GM06990 (cell line): ENCODE data around the gene PXMP4.

Experiments used
- DNase-seq: peaks from one replicate; pipeline ENCODE4 v3.0.0-alpha.2; 2011; ENCODE audit not compliant: insufficient read length; ENCODE audit errors: extremely low read depth
- H3K27me3 ChIP-seq: replicated peaks from 2 replicates; pipeline ENCODE4 v1.6.0; 2011; ENCODE audit warnings: low read length; ENCODE audit not compliant: control insufficient read depth, insufficient read depth
- H3K36me3 ChIP-seq: 2 replicates; pipeline ENCODE4 v1.5.1; 2011; ENCODE audit warnings: low read length; ENCODE audit not compliant: control insufficient read depth, insufficient read depth
- H3K4me3 ChIP-seq: replicated peaks from 2 replicates; pipeline ENCODE4 v1.5.1; 2011; ENCODE audit warnings: low read depth, mild to moderate bottlenecking, control low read depth, low read length
- TF ChIP-seq, protein P1 (sequence below): IDR thresholded peaks from 2 replicates; pipeline ENCODE4 v1.5.1; 2011; ENCODE audit warnings: low read length, control low read depth, mild to moderate bottlenecking, inconsistent platforms; ENCODE audit not compliant: insufficient read depth, poor library complexity, severe bottlenecking

The PXMP4 gene

DNA sequence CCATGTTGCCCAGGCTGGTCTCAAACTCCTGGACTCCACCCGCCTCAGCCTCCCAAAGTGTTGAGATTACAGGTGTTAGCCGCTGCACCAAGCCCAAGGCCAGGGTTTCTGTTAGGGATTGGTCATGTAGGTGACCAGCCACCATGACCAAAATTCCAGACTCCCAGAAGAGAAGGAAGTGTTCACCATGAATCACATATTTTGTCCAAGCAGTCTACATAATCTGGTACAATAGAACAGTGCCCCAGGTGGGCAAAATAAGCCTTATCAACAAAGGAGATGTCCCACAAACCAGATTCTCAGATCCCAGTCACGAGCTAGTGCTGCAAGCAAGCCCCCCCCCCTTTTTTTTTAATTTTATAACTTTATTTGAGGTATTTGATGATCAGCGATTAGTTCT, 31.7 kb upstream of the PXMP4 start:
- DNase-seq = no peak
- Histone ChIP-seq H3K36me3 (peaks cover 10% of the 10 kb centered on the region), H3K27me3 (no peaks in the 10 kb centered on the region), H3K4me3 (no peak overlapping the region)
- TF ChIP-seq, protein P1, sequence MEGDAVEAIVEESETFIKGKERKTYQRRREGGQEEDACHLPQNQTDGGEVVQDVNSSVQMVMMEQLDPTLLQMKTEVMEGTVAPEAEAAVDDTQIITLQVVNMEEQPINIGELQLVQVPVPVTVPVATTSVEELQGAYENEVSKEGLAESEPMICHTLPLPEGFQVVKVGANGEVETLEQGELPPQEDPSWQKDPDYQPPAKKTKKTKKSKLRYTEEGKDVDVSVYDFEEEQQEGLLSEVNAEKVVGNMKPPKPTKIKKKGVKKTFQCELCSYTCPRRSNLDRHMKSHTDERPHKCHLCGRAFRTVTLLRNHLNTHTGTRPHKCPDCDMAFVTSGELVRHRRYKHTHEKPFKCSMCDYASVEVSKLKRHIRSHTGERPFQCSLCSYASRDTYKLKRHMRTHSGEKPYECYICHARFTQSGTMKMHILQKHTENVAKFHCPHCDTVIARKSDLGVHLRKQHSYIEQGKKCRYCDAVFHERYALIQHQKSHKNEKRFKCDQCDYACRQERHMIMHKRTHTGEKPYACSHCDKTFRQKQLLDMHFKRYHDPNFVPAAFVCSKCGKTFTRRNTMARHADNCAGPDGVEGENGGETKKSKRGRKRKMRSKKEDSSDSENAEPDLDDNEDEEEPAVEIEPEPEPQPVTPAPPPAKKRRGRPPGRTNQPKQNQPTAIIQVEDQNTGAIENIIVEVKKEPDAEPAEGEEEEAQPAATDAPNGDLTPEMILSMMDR = no peak

DNA sequence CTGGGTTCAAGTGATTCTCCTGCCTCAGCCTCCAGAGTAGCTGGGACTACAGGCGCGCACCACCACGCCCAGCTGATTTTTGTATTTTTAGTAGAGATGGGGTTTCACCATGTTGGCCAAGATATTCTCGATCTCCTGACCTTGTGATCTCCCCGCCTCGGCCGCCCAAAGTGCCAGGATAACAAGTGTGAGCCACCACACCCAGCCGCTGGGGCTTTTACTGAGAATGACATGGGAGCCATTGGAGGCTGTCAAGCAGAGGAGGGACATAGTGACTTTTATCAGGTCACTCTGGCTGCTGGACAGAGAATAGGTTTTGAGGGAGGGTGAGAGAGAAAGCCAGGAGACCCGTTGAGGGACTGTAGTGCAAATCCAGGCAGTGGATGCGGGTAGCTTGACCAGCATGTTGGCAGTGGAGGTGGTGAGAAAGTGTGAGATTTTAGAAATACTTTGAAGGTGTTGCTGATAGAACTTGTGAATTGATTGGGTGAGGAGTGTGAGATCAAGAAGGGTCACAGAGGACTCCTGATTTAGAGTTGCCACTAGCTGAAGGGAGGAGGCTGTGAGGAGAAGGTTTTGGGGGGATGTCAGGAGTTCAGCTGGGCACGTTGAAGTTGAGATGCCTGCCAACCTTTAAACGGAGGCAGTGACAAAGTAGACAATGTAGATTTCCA, 26.4 kb upstream of the PXMP4 start:
- DNase-seq = no peak
- TF ChIP-seq, protein P1 = no peak

DNA sequence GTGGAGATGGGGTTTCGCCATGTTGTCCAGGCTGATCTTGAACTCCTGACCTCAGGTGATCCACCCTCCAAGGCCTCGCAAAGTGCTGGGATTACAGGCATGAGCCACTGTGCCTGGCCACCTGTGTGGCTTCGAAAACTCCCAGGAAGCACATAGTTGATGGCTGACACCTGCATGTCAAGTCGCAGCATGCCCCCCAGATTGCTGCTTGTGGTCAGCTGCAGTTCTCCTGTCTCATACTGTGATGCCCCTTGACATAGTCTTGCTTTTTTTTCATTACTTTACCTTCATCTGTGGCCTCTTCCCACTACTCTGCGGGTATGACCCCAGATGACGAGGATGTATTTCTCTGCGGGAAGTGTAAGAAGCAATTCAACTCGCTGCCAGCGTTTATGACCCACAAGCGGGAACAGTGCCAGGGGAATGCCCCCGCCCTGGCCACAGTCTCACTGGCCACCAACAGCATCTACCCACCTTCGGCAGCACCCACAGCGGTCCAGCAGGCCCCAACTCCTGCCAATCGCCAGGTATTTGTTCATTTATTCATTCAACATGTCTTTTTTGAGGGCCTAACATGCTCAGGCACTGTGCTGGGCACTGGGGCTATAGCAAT, 24.8 kb upstream of the PXMP4 start:
- TF ChIP-seq, protein P1 = no peak
- DNase-seq = no peak
- Histone ChIP-seq H3K36me3 (no peaks in the 10 kb centered on the region; the same call in 1 of the 2 replicates), H3K27me3 (no peaks in the 10 kb centered on the region), H3K4me3 (no peak overlapping the region)

More for the DNA sequence above, 26.4 kb upstream of the PXMP4 start:
- no peaks in the 10 kb centered on the region for H3K27me3 ChIP-seq
- no peak overlapping the region for H3K4me3 ChIP-seq
- H3K36me3 ChIP-seq = peaks cover 2% of the 10 kb centered on the region

DNA sequence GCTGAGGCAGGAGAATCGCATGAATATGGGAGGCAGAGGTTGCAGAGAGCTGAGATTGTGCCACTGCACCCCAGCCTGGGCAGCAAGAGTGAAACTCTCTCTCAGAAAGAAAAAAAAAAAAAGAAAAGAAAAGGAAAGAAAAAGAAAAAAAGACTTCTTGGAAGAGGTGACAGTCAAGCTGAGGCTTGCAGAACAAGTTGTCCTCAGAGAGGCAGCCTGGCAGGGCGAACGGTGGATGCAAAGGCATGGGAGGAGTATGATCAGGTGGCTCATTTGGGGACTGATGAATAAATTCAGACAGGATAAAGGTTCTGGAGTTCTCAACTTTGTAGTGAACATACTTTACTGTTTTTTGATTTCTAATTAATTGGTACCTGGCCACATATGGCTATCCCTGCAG, 24.1 kb upstream of the PXMP4 start:
- no peak for DNase-seq
- TF ChIP-seq, protein P1 = no peak
- H3K36me3 ChIP-seq = no peaks in the 10 kb centered on the region; the same call in 1 of the 2 replicates
- no peaks in the 10 kb centered on the region for H3K27me3 ChIP-seq
- no peak overlapping the region for H3K4me3 ChIP-seq

DNA sequence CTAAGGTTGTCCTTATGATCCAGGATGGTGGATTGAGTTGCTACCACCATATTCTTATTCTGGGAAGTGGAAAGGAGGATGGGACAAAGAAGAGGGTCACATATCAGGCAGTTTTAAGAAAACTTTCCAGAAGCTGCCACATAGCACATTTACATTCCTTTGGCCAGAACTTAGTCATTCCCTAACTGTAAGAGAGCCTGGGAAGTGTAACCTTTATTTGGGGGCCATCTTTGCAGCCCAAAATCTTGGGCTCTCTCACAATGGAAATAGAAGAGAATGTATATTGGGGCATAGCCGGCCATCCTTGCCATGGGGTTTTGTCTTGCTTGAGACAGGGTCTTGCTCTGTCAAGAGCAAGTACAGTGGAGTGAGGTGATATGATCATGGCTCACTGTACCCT, 20.1 kb upstream of the PXMP4 start:
- DNase-seq = no peak
- no peaks in the 10 kb centered on the region for H3K27me3 ChIP-seq

More for the DNA sequence above, 20.1 kb upstream of the PXMP4 start:
- Histone ChIP-seq H3K4me3 (no peak overlapping the region), H3K36me3 (no peaks in the 10 kb centered on the region; the same call in 1 of the 2 replicates)
- TF ChIP-seq, protein P1 = no peak
